Osteoblast (primary cell): ENCODE measurements around the gene PRM2. TPM values are rescaled to one million over a fixed set of nuclear protein-coding genes. Genes with fewer than 3 reads are reported as not detected.

ENCODE experiments used
- DNase-seq: peaks from one replicate; pipeline ENCODE4 v3.0.0; 2011; ENCODE audit warnings: low spot score, mixed read lengths; ENCODE audit not compliant: insufficient read length; ENCODE audit errors: missing footprints
- H2AFZ ChIP-seq: 2 replicates; pipeline ENCODE4 v1.6.0; 2011; ENCODE audit warnings: mild to moderate bottlenecking, low read length
- H3K27ac ChIP-seq: 2 replicates; pipeline ENCODE4 v1.5.1; 2011; ENCODE audit warnings: mild to moderate bottlenecking, low read depth, low read length, moderate library complexity
- H3K27me3 ChIP-seq: 2 replicates; pipeline ENCODE4 v1.6.0; 2012; ENCODE audit warnings: mild to moderate bottlenecking, control low read depth, inconsistent platforms, low read length, moderate library complexity; ENCODE audit not compliant: insufficient read depth
- H3K36me3 ChIP-seq: 2 replicates; pipeline ENCODE4 v1.5.1; 2011; ENCODE audit warnings: mild to moderate bottlenecking, low read length, control low read depth, moderate library complexity; ENCODE audit not compliant: insufficient read depth
- H3K4me1 ChIP-seq: 2 replicates; pipeline ENCODE4 v1.5.1; 2011; ENCODE audit warnings: mild to moderate bottlenecking, low read length, control low read depth, moderate library complexity; ENCODE audit not compliant: insufficient read depth
- H3K4me2 ChIP-seq: 2 replicates; pipeline ENCODE4 v1.6.0; 2011; ENCODE audit warnings: mild to moderate bottlenecking, low read length; ENCODE audit not compliant: insufficient read depth
- H3K4me3 ChIP-seq: fragments of 200-600 bp; sonication (generic); 3 replicates; pipeline ENCODE4 v1.5.1; 2012; ENCODE audit warnings: mild to moderate bottlenecking, low read length, inconsistent platforms; ENCODE audit not compliant: insufficient read depth
- H3K79me2 ChIP-seq: 2 replicates; pipeline ENCODE4 v1.6.0; 2012; ENCODE audit warnings: mild to moderate bottlenecking, low read length, control low read depth, inconsistent platforms; ENCODE audit not compliant: insufficient read depth
- H3K9me3 ChIP-seq: 2 replicates; pipeline ENCODE4 v1.5.1; 2011; ENCODE audit warnings: low read depth, low read length, control low read depth
- H4K20me1 ChIP-seq: 2 replicates; pipeline ENCODE4 v1.6.0; 2012; ENCODE audit warnings: mild to moderate bottlenecking, low read length, control low read depth; ENCODE audit not compliant: insufficient read depth
- CTCF ChIP-seq: IDR thresholded peaks from 2 replicates; pipeline ENCODE4 v1.5.1; 2011; ENCODE audit warnings: mild to moderate bottlenecking, low read depth, low read length, moderate library complexity; ENCODE audit errors: extremely low read depth
- total RNA-seq: library from RNA; depleted of rRNA; stranded (reverse); fragments of >200 nt; gene quantifications from 2 replicates; pipeline ENCODE4 v1.2.3, GENCODE V29; 2012

The PRM2 gene
- total RNA-seq, 1 donor, result not detected

- H3K27ac ChIP-seq, result no peak overlapping the region
- TF ChIP-seq CTCF, result no peak
Observed at GRCh38 chr16:11313493-11314308, 37.4 kb upstream of the PRM2 start.

GRCh38 chr16:11312718-11313492 lies 36.6 kb upstream of the PRM2 start:
- H2AFZ ChIP-seq, result no peak overlapping the region
- no peaks in the 10 kb centered on the region for H3K36me3 ChIP-seq
- no peak overlapping the region for H3K27ac ChIP-seq
- H3K9me3 ChIP-seq, result no peaks in the 10 kb centered on the region
- H3K27me3 ChIP-seq, result no peaks in the 10 kb centered on the region
- H3K4me3 ChIP-seq, result no peak overlapping the region
- peaks cover 12% of the 10 kb centered on the region for H3K4me1 ChIP-seq
- DNase-seq, result peak; percentile 55
- no peaks in the 10 kb centered on the region for H4K20me1 ChIP-seq
- no peak for TF ChIP-seq CTCF
- no peaks in the 10 kb centered on the region for H3K79me2 ChIP-seq
- H3K4me2 ChIP-seq, result peak overlapping the region; percentile 32

More at GRCh38 chr16:11313493-11314308, 37.4 kb upstream of the PRM2 start:
- Histone ChIP-seq H2AFZ (no peak overlapping the region), H3K27me3 (no peaks in the 10 kb centered on the region), H3K9me3 (no peaks in the 10 kb centered on the region), H3K4me3 (no peak overlapping the region), H3K4me2 (no peak overlapping the region), H3K4me1 (peaks cover 12% of the 10 kb centered on the region), H4K20me1 (no peaks in the 10 kb centered on the region), H3K36me3 (no peaks in the 10 kb centered on the region), H3K79me2 (no peaks in the 10 kb centered on the region)
- DNase-seq, result peak; percentile 55

- Histone ChIP-seq H3K27me3 (no peaks in the 10 kb centered on the region), H3K27ac (no peak overlapping the region), H3K4me3 (no peak overlapping the region), H4K20me1 (no peaks in the 10 kb centered on the region), H3K36me3 (no peaks in the 10 kb centered on the region), H3K79me2 (no peaks in the 10 kb centered on the region), H3K4me2 (no peak overlapping the region), H2AFZ (peak overlapping the region; percentile 20), H3K9me3 (no peaks in the 10 kb centered on the region), H3K4me1 (peaks cover 12% of the 10 kb centered on the region)
- TF ChIP-seq CTCF, result no peak
- peak; percentile 11 for DNase-seq
Observed at GRCh38 chr16:11310997-11311561, 34.8 kb upstream of the PRM2 start.

GRCh38 chr16:11310634-11310977 lies 34.3 kb upstream of the PRM2 start:
- TF ChIP-seq CTCF, result no peak
- Histone ChIP-seq H3K4me2 (no peak overlapping the region), H3K4me1 (peaks cover 12% of the 10 kb centered on the region)

More at GRCh38 chr16:11310634-11310977, 34.3 kb upstream of the PRM2 start:
- Histone ChIP-seq H3K36me3 (no peaks in the 10 kb centered on the region), H2AFZ (no peak overlapping the region), H4K20me1 (no peaks in the 10 kb centered on the region), H3K27ac (no peak overlapping the region), H3K9me3 (no peaks in the 10 kb centered on the region), H3K79me2 (no peaks in the 10 kb centered on the region), H3K4me3 (no peak overlapping the region), H3K27me3 (no peaks in the 10 kb centered on the region)
- no peak for DNase-seq
